ENCODE measurements around the gene MRPS22.

The MRPS22 gene

DNA sequence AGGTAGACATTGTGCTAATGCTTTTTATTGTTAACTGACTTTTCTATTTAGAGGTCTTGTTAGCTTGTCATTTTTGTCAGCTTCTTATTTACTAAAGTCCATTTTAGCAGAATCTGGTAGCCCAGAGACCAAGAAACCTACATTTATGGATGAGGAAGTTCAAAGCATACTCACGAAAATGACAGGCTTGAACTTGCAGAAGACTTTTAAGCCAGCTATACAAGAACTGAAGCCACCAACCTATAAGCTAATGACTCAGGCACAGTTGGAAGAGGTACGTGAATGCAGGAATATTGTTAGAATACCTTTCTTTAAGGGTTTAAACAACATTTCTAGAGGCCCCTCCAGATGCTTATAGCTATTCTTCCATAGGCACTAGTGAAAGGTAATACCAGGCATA is 3.0 kb downstream of the MRPS22 start:
- no peak overlapping the region for H3K27ac ChIP-seq (ENCODE audit: low read length)
- H3K4me1 ChIP-seq (ENCODE audit: control insufficient read depth, low read depth, low read length): peaks cover 7% of the 10 kb centered on the region
- H3K27me3 ChIP-seq (ENCODE audit: control insufficient read depth, insufficient read depth, low read length): peaks cover 9% of the 10 kb centered on the region
- H3K9ac ChIP-seq (ENCODE audit: low read length): no peak overlapping the region
- no peak overlapping the region for H3K4me3 ChIP-seq (ENCODE audit: low read length)
- peaks cover 43% of the 10 kb centered on the region for H3K36me3 ChIP-seq (ENCODE audit: control insufficient read depth, low read depth, low read length)
- no peaks in the 10 kb centered on the region for H3K9me3 ChIP-seq (ENCODE audit: control insufficient read depth, low read depth, low read length)

GRCh38 chr3:139353920-139354556 is 10.2 kb downstream of the MRPS22 start:
- H3K36me3 ChIP-seq (ENCODE audit: control insufficient read depth, low read depth, low read length): peaks cover 80% of the 10 kb centered on the region

DNA sequence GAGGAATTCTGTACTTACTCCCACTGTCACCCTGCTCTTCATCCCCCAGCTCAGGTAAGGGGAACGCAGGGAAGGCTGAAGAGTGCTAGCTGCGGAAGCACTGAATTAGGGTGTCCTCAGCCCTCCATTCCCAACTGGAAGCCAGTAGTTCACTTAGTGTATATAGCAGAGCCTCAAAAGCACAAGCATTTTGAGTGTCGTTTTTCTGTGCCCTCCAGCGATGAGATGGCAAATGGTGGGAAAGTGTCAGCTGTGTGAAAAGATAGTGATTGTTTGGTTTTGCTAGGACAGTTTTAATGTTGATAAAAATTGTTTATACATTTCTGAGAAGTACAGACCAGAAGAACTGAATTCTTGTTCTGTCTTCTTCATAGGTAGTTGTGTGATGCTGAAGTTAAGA is 10.8 kb downstream of the MRPS22 start:
- H3K27me3 ChIP-seq (ENCODE audit: control insufficient read depth, insufficient read depth, low read length): no peaks in the 10 kb centered on the region
- H3K9me3 ChIP-seq (ENCODE audit: control insufficient read depth, low read depth, low read length): no peaks in the 10 kb centered on the region
- peaks cover 82% of the 10 kb centered on the region for H3K36me3 ChIP-seq (ENCODE audit: control insufficient read depth, low read depth, low read length)
- H3K9ac ChIP-seq (ENCODE audit: low read length): no peak overlapping the region
- H3K27ac ChIP-seq (ENCODE audit: low read length): no peak overlapping the region
- H3K4me3 ChIP-seq (ENCODE audit: low read length): no peak overlapping the region
- no peaks in the 10 kb centered on the region for H3K4me1 ChIP-seq (ENCODE audit: control insufficient read depth, low read depth, low read length)

More at GRCh38 chr3:139353920-139354556, 10.2 kb downstream of the MRPS22 start:
- no peaks in the 10 kb centered on the region for H3K27me3 ChIP-seq (ENCODE audit: control insufficient read depth, insufficient read depth, low read length)
- H3K27ac ChIP-seq (ENCODE audit: low read length): no peak overlapping the region
- no peaks in the 10 kb centered on the region for H3K9me3 ChIP-seq (ENCODE audit: control insufficient read depth, low read depth, low read length)
- no peaks in the 10 kb centered on the region for H3K4me1 ChIP-seq (ENCODE audit: control insufficient read depth, low read depth, low read length)
- no peak overlapping the region for H3K4me3 ChIP-seq (ENCODE audit: low read length)
- H3K9ac ChIP-seq (ENCODE audit: low read length): no peak overlapping the region

DNA sequence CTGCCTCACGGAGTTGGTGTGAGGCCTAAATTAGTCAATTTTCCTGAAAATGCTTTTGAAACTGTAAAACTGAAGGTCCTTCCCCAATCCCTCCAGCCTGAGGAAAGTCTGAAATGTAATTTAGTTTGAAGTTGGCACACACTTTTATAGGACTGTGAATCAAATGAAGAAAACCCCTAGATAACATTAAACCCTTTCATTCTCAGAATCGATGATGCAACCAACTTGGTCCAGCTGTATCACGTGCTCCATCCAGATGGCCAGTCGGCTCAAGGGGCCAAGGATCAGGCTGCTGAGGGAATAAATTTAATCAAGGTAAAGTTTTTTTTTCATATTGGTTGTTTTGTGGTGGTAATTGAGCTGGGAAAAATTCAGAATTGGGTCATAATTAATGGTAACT is 11.7 kb downstream of the MRPS22 start:
- Histone ChIP-seq H3K9me3 (ENCODE audit: control insufficient read depth, low read depth, low read length) (no peaks in the 10 kb centered on the region), H3K36me3 (ENCODE audit: control insufficient read depth, low read depth, low read length) (peaks cover 90% of the 10 kb centered on the region), H3K9ac (ENCODE audit: low read length) (no peak overlapping the region), H3K27ac (ENCODE audit: low read length) (no peak overlapping the region), H3K4me1 (ENCODE audit: control insufficient read depth, low read depth, low read length) (no peaks in the 10 kb centered on the region), H3K27me3 (ENCODE audit: control insufficient read depth, insufficient read depth, low read length) (no peaks in the 10 kb centered on the region), H3K4me3 (ENCODE audit: low read length) (no peak overlapping the region)

GRCh38 chr3:139355891-139356290 is 12.1 kb downstream of the MRPS22 start:
- no peaks in the 10 kb centered on the region for H3K4me1 ChIP-seq (ENCODE audit: control insufficient read depth, low read depth, low read length)
- H3K27me3 ChIP-seq (ENCODE audit: control insufficient read depth, insufficient read depth, low read length): no peaks in the 10 kb centered on the region
- no peak overlapping the region for H3K9ac ChIP-seq (ENCODE audit: low read length)
- H3K27ac ChIP-seq (ENCODE audit: low read length): no peak overlapping the region
- H3K36me3 ChIP-seq (ENCODE audit: control insufficient read depth, low read depth, low read length): peaks cover 90% of the 10 kb centered on the region
- H3K9me3 ChIP-seq (ENCODE audit: control insufficient read depth, low read depth, low read length): no peaks in the 10 kb centered on the region
- H3K4me3 ChIP-seq (ENCODE audit: low read length): no peak overlapping the region

DNA sequence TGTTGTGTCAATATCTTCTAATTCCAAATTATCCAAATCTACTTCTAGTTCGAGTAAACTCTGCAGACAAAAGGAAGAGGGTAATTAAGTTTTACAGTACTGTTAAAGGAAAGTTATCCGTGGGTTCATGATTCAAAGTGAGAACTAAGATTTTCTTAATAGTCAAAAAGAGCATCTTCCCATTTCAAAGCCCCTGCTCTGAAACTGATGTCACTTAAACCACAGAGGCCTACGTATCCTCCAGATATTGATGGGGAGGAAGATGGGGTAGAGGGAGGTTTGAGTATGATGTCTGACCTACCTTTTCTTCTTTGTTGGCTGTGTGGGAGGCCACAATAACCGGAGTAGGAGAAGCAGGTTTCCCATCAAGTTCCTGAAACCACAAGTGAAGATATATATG is 14.1 kb downstream of the MRPS22 start:
- Histone ChIP-seq H3K9me3 (ENCODE audit: control insufficient read depth, low read depth, low read length) (no peaks in the 10 kb centered on the region), H3K27me3 (ENCODE audit: control insufficient read depth, insufficient read depth, low read length) (no peaks in the 10 kb centered on the region), H3K36me3 (ENCODE audit: control insufficient read depth, low read depth, low read length) (peaks cover 93% of the 10 kb centered on the region), H3K27ac (ENCODE audit: low read length) (no peak overlapping the region), H3K4me1 (ENCODE audit: control insufficient read depth, low read depth, low read length) (no peaks in the 10 kb centered on the region), H3K9ac (ENCODE audit: low read length) (no peak overlapping the region), H3K4me3 (ENCODE audit: low read length) (no peak overlapping the region)

DNA sequence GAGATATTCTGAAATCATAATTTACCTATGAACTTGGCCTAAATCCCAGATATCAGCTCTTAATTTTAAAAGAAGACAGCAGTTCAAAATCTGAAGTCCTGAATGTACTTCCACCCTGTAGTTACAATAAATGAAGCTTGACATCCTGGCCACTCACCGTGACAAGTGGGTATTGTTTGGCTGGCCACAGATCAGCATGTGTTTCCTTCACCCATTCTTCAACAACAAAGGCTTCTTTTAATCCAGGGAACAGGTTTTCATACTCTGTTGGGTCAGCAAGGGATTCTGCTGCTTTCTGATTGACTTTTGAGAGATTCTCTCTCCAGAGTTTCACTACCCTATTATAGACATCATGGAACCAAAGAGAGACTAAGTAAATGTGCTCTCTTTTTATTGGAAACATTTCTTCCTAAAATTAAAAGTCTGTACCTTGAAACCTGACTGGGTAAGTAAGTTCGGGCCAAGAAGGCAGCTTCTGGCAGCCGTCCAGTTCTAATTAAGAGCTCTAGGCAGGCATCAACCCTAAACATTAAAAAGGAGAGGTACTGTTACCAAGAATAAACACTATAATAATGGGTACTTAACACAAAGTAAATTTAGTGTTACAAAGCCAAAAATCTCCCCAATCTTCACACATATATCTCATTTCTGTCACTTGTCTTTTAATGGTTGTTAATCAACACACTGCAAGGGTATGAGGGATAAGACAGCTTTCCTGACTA is 15.2 kb downstream of the MRPS22 start:
- no peak overlapping the region for H3K4me3 ChIP-seq (ENCODE audit: low read length)
- no peak overlapping the region for H3K27ac ChIP-seq (ENCODE audit: low read length)
- H3K9me3 ChIP-seq (ENCODE audit: control insufficient read depth, low read depth, low read length): no peaks in the 10 kb centered on the region
- H3K4me1 ChIP-seq (ENCODE audit: control insufficient read depth, low read depth, low read length): no peaks in the 10 kb centered on the region
- no peaks in the 10 kb centered on the region for H3K27me3 ChIP-seq (ENCODE audit: control insufficient read depth, insufficient read depth, low read length)
- no peak overlapping the region for H3K9ac ChIP-seq (ENCODE audit: low read length)
- H3K36me3 ChIP-seq (ENCODE audit: control insufficient read depth, low read depth, low read length): peaks cover 95% of the 10 kb centered on the region

DNA sequence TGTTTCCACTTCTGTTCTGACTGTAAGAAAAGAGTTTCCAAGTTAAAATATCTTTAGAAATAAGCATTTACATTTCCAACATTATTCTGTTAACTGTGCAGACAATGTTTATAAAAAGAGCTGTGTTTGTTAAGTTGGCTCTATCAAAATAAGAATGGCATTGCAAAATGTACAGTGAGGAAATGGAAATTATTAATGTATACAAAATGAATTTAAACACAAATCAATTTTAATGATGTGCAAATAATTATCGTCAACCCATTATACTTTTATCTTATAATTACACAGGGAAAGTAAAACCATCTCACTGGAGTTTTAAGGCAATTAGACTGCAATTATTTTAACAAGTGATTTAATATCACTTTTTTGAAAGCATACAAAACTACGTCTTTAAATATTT is 17.5 kb downstream of the MRPS22 start:
- Histone ChIP-seq H3K4me1 (ENCODE audit: control insufficient read depth, low read depth, low read length) (no peaks in the 10 kb centered on the region), H3K4me3 (ENCODE audit: low read length) (no peak overlapping the region), H3K36me3 (ENCODE audit: control insufficient read depth, low read depth, low read length) (peaks cover 96% of the 10 kb centered on the region), H3K27ac (ENCODE audit: low read length) (no peak overlapping the region), H3K9me3 (ENCODE audit: control insufficient read depth, low read depth, low read length) (no peaks in the 10 kb centered on the region), H3K27me3 (ENCODE audit: control insufficient read depth, insufficient read depth, low read length) (no peaks in the 10 kb centered on the region), H3K9ac (ENCODE audit: low read length) (no peak overlapping the region)

DNA sequence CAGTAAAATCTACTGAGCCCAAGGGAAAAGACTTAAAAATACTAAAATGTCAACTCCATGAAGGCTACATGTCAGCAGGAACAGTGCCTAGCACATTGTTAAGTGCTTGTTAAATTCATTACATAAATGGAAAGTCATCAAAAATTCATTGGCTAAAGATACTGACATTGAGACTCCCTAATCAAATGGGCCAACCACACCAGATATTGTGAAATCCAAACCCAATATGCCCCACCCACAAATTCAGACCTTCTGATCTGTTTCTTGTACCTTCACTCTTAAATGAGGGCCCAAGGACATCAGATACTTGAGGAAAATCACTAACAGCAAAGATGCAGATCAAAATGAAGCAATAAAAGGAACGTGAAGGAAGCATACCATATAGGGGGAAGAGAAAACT is 20.7 kb downstream of the MRPS22 start:
- H3K4me3 ChIP-seq (ENCODE audit: low read length): no peak overlapping the region
- H3K27me3 ChIP-seq (ENCODE audit: control insufficient read depth, insufficient read depth, low read length): no peaks in the 10 kb centered on the region
- H3K4me1 ChIP-seq (ENCODE audit: control insufficient read depth, low read depth, low read length): no peaks in the 10 kb centered on the region
- no peaks in the 10 kb centered on the region for H3K9me3 ChIP-seq (ENCODE audit: control insufficient read depth, low read depth, low read length)
- no peak overlapping the region for H3K9ac ChIP-seq (ENCODE audit: low read length)
- no peak overlapping the region for H3K27ac ChIP-seq (ENCODE audit: low read length)
- peaks cover 97% of the 10 kb centered on the region for H3K36me3 ChIP-seq (ENCODE audit: control insufficient read depth, low read depth, low read length)

GRCh38 chr3:139374099-139374498 is 30.3 kb downstream of the MRPS22 start:
- Histone ChIP-seq H3K36me3 (ENCODE audit: control insufficient read depth, low read depth, low read length) (peaks cover 87% of the 10 kb centered on the region), H3K9me3 (ENCODE audit: control insufficient read depth, low read depth, low read length) (no peaks in the 10 kb centered on the region), H3K4me3 (ENCODE audit: low read length) (no peak overlapping the region), H3K4me1 (ENCODE audit: control insufficient read depth, low read depth, low read length) (no peaks in the 10 kb centered on the region), H3K27ac (ENCODE audit: low read length) (no peak overlapping the region), H3K9ac (ENCODE audit: low read length) (no peak overlapping the region), H3K27me3 (ENCODE audit: control insufficient read depth, insufficient read depth, low read length) (no peaks in the 10 kb centered on the region)

GRCh38 chr3:139377378-139377777 is 33.6 kb downstream of the MRPS22 start:
- H3K9me3 ChIP-seq (ENCODE audit: control insufficient read depth, low read depth, low read length): no peaks in the 10 kb centered on the region
- H3K4me3 ChIP-seq (ENCODE audit: low read length): no peak overlapping the region
- no peak overlapping the region for H3K27ac ChIP-seq (ENCODE audit: low read length)
- H3K27me3 ChIP-seq (ENCODE audit: control insufficient read depth, insufficient read depth, low read length): no peaks in the 10 kb centered on the region
- no peaks in the 10 kb centered on the region for H3K4me1 ChIP-seq (ENCODE audit: control insufficient read depth, low read depth, low read length)
- no peak overlapping the region for H3K9ac ChIP-seq (ENCODE audit: low read length)
- H3K36me3 ChIP-seq (ENCODE audit: control insufficient read depth, low read depth, low read length): peaks cover 72% of the 10 kb centered on the region

Data from iPS-18a (cell line).